COR-L47 (cell line): ENCODE results near the gene IL2RA.
"Not testable (repeated sequence)": the region's sequence is repeated elsewhere in the genome, so short reads cannot be mapped to it uniquely, and the experiment has no call there.

ENCODE experiments used
- DNase-seq: peaks from one replicate; lab custom pipeline; 2025; lab: John Stamatoyannopoulos, UW

IL2RA gene

DNA sequence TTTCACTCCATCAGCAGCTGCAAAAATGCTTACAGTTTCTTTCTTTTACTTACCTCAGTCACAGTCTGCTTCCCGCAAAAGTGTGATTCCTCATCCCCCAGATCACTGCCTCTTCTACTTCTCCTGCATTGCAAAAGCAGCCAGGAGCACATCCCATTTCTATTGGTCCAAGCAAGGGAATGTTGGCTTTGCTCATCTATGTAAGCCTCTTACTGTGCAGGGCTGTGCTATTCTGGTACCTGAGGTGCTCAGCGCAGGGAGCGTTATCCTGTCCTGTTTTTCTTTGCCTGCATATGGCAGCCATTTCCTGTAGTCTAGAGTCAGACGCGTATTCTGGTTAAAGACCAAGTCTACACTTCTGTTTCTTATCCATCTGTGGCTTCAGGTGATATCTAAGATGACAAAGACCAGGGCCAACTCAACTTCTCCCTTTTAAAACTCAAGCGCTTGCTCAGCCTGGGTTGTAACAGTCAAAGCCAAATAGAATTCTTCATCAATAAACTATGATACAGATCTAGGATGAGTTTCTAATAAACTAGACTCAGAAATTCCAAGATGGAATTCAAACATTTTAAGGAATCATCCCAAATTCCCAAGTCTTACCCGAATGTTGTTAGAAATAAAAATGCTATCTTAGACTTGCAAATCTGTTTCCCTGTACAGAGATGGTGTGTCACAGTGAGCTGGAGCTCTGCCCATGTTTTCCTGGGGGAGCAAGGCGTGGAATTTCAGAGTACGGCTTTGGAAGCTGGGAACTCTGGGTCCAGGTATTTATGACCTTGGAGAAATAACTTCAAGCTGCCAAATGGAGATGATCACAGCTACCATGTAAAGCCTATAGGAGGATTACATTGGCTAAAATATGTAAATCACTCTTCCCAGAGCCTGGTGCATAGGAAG, 20.6 kb upstream of the IL2RA start:
- DNase-seq = no peak

DNA sequence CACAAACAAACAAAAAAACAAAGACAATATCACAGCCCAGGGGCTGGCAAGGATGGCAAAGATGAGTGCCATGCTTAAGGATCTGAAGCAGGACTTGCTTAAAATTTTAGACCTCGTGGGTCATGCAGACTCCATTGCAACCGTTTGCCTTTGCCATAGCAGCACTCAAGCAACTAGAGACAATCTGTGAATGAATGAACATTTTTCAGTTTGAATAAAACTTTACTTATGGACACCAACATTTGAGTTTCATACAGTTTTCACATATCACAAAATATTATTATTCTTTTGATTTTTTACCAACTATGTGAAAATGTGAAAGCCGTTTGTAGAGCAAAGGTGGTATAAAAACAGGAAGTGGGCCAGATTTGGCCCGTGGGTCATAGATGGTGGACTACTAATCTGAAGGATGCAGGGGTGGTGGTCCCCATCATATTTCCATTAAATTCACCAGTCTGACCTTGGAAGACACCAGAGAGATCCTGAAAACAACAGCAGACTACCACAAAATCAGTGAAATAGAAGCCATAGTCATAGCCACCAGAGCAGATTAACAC, 18.3 kb upstream of the IL2RA start:
- DNase-seq = no peak

DNA sequence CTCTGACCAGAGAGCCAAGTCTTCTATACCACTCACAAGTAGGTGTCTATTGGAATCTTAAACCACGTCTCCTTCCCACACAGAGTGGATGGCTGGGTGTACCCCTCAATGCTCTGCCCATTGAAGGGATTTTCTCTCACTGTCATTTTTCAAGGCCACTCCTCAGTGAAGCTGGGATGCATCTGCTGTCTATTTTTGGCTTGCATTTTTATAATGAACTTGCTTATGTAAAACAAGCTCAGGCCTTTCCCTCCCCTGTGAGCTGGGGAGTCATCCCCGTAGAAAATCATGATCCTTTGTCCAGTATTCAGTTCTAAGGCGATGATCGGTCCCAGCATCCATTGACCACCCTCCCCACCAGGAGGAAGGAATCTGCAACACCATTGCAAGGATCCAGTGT, 16.9 kb upstream of the IL2RA start:
- no peak for DNase-seq

DNA sequence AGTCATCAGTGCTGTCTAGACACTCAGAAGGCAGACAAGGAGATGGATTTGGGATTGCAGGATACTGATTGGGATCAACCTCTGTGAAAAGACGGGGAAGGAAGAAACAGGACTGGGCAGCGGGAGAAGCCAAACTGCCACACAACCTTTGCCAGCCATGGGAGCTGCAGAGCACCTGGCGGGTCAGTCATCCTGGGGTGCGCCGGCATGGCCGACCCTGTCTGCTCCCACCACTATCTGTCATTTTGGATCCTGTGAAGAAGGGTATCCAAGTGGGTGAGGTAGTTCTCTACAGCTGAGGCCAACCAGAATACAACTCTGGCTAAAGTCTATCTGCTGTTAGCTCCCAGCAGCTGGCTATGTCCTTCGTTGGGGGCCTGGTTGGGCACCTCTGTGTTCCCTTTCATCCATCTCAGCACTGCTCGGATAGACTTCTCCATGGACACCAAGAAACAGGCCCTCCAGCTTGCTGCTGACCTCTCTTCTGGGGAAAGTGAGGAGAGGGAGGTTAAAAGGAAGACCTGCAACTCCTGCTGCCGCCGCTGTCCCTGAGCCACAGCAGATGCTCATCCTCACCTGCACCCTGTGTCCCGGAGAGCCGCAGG, 15.0 kb upstream of the IL2RA start:
- DNase-seq = no peak

- no peak for DNase-seq
Measured at GRCh38 chr10:6074489-6075301, 12.5 kb upstream of the IL2RA start.

GRCh38 chr10:6072215-6072934, 10.2 kb upstream of the IL2RA start:
- no peak for DNase-seq

- DNase-seq = no peak
Measured at GRCh38 chr10:6071181-6072175, 9.3 kb upstream of the IL2RA start.

DNA sequence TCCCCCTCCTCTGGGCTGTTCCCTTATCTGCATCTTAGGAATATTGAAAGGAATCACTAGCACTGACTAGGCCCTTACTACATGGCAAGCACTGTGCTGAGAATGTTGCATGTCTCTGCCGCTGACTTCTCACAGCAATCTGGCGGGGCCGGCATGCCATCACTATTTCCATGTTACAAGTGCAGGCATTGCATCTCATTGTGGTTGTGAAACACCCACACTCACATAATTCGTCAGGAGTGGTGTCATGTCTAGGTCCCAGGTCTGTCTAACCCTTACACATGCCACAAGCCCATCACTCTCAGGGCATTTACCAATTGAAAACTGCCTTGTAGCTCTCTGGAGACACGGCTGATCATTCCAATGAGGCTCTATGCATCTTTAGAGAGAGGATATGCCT, 8.5 kb upstream of the IL2RA start:
- no peak for DNase-seq

- no peak for DNase-seq
Measured at GRCh38 chr10:6069081-6069931, 7.1 kb upstream of the IL2RA start.

DNA sequence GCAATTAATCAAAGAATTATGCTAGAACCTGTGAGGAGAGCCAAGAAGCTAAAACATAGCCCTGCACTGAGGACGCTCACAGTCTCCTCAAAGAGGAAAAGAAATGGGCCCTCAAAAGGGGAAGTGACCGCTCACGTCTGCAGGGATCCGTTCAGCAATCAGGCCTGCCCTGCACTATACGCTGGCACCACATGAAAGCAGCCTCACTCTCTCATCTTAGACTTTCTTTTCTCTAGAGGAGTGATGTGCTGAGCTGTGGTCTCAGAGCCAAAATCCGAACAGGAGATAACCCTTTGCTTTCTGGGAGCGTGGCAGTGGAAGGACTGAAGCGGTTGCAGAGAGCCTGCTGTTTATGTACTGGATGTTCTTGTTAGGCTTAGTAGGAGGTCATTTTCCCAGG, 6.3 kb upstream of the IL2RA start:
- DNase-seq = no peak

- DNase-seq = no peak
Measured at GRCh38 chr10:6068006-6068405, 5.8 kb upstream of the IL2RA start.

- no peak for DNase-seq
Measured at GRCh38 chr10:6067457-6067856, 5.3 kb upstream of the IL2RA start.

DNA sequence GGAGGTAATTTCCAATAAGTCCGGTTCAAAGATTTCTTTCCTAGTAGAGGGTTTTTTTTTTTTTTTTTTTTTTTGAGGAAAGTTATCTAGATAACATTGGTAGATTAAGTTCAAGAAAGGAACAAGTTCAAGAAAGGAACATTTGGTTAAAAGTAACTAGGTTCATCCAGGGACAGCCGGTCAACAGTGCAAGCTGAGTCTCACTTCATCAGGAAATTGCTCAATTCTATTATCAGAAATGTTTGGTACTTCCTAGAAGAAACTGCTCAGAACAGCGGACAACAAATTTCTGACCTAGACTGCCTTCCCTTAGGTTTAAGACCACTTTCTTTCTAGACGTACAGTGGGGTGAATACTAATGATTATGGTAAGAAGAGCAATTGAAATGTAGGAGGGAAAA, 3.7 kb upstream of the IL2RA start:
- no peak for DNase-seq

DNA sequence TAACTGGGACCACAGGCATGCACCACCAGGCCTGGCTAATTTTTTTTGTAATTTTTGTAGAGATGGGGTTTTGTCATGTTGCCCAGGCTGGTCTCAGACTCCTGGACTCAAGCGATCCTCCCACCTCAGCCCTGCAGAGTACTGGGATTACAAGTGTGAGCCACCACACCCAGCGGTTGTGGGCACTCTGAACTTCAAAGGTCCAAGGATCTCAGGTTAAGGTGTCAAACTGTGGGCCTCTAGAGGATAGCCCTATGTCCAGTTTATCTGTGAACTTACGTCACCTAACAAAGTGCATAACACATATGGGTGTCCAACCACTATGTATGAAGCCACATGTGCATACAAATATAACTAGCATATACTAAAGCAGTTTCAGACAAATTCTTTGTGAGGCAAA, 3.2 kb upstream of the IL2RA start:
- DNase-seq = no peak

DNA sequence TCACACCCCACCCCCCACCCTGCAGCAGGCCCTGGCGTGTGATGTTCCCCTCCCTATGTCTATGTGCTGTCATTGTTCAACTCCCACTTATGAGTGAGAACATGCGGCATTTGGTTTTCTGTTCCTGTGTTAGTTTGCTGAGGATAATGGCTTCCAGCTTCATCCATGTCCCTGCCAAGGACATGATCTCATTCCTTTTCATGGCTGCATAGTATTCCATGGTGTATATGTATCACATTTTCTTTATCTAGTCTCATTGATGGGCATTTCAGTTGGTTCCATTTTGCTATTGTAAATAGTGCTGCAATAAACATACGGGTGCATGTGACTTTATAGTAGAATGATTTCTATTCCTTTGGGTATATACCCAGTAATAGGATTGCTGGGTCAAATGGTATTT, 2.6 kb upstream of the IL2RA start:
- not testable (repeated sequence) for DNase-seq

DNA sequence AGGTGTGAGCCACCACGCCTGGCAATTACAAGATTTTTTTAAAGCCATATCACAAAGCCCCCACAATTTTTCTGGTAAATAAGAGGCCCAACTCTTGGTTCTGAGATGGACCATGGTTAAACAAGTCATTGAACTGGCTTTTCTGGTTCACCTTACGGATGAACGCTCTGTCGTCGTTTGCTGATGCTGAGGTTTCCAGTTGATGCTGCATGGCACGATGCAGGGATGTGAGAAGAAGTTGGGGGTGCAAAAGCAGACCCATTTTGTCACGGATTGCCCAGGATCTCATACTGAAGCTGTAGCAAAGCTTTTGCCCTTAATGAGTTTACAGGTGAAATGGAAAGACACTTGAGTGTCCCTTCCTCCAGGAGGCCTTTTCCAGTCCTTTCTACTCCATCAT, 2.0 kb upstream of the IL2RA start:
- no peak for DNase-seq

GRCh38 chr10:6061056-6061455, 1.1 kb downstream of the IL2RA start:
- no peak for DNase-seq

DNA sequence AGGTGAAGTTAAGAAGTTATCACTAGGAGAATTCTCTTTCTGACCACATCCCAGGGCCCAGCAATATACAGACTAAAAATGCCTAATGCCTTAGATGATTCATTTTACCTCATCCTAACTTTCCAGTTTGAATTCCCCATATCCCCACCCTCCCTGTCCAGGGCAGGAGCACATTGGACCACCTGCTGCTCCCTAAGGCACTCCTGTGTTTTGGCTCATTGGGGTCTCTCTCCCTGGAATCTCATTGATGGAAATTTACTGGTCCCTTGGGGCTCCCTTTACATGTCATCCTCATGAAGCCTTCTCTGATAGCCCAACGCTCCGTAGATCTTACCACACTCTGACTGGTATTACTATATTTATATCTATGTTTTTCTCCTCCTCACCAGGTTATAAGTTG, 2.7 kb downstream of the IL2RA start:
- DNase-seq = no peak

DNA sequence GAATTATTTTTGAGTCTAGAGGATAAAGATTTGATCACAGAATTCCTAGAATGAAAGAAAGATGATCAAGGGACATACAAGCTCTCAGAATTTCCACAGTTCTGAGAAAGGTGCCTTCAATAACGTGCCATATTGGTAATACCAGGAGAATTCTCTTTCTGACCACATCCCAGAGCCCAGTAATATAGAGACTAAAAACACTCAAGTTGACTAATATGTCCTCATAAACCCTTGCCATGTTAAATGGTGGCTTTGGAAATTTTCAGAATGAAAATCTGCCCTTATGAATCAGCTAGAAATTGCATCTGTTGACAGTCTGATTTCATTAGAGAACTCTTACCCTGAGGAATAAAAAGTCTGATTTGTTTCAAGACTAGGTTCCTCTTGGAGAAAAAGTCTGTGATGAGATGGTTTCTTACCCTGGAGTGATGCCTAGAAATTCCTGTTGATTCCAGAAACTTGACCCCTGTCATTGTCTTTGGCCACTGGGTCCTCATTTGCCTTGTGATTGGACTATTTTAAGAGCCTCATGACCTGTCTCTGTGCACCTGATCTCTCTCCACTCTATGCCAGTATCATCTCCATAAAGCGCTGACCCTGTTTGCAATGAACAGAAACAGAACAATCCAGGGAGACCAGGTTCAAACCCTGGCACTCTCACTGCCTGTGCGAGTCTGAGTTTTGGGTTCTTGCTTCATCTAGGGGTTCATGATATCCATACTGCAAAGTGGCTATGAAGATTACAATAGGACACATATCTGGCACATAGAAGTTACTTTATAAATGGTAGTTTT, 3.3 kb downstream of the IL2RA start:
- DNase-seq = no peak
